CD4-positive, alpha-beta T cell treated with Interleukin-2 at 100 ng/mL for 4 hours (primary cell): ENCODE measurements around the gene KIF1B.
"Not testable (repeated sequence)": the region's sequence is repeated elsewhere in the genome, so short reads cannot be mapped to it uniquely, and the experiment has no call there.

Experiments used
- DNase-seq: peaks from one replicate; pipeline ENCODE4 v3.0.0-alpha.2; 2020; ENCODE audit warnings: low spot score

Gene KIF1B

DNA sequence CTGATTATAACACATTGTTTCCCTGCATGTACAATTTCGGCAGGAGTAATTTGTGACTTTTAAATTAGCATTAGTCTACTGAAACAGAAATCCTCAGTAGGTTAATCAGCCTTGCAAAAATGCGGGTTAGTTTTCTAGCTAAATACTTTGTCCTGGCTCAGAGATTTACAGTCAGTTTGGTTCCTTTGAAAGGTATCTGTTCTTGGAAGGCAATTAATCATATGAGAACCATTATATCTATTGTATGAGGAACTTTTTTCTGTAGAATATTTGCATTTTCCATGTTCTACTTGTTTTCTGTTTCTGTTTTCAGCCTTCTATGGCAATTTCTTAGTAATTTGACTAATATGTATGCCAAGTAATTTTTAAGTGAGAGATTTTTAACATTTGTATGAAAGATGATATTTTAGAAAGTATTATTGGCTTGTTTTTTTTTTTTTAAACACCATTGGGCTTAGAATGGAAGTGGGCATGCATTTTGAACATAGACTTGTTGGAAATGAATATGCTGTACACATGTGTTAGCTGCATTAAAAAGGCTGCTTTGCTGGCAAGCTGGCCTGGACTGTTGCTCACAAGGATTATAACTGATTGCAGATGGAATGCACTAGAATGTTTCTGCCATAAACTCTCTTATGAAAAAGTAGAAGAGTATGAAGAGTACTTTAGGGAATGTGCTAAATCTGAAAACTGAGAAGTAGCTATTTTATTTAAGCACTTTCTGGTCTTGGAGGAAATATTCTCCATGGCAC, 26.2 kb downstream of the KIF1B start:
- no peak for DNase-seq

- DNase-seq, result no peak
Measured at GRCh38 chr1:10237157-10237539, 26.8 kb downstream of the KIF1B start.

DNA sequence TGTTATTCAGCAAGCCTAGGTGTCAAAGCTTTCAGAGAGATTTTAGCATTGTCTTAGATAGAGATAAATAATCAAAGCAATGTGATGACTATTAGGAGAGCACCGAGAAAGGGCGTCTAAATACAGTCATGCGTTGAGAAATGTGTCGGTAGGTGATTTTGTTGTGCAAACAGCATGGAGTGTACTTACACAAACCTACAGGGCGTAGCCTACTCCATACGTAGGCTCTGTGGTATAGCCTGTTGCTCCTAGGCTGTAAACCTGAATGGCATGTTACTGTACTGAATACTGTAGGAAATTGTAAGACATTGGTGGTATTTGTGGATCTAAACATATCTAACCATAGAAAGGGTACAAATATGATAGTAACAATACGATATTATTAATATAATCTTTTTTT, 31.8 kb downstream of the KIF1B start:
- DNase-seq, result no peak

DNA sequence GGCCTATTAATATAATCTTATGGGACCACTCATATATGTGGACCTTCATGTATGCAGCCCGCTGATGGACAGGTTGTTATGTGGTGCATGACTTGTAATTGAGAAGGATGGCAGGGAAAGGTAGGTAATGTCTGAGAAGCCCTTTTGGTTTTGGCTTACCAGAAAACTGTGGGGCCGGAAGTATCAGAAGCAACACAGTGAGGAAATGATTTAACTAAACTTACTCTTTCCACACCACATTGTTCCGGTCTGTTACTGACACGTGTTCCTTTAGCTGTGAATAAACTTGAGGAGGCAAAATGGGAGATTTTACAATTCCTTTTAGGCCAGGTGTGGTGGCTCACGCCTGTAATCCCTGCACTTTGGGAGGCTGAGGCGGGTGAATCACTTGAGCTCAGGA, 32.4 kb downstream of the KIF1B start:
- DNase-seq, result no peak

- DNase-seq, result no peak
Measured at GRCh38 chr1:10245674-10246073, 35.3 kb downstream of the KIF1B start.

DNA sequence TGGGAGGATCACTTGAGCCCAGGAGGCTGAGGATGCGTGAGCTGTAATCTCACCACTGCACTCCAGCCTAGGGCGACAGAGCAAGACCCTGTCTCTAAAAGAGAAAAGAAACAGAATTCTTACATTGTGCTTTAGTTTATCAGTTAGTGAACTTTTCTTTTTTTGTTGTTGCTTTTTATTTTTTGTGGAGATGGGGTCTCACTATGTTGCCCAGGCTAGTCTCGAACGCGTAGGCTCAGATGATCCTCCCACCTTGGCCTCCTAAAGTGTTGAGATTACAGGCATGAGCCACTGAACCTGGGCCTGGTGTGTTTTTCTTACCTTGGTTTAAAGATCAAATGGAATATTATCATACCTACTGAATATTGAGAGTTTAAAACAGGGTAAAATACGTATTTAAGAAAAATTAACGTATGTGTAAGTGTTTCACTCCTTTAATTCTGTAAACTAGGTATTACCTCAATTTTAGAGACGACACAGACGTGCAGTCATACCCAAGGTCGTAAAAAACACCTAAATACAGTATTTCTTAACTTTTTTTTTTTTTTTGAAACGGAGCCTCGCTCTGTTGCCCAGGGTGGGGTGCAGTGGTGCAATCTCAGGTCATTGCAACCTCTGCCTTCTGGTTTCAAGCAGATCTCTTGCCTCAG, 39.6 kb downstream of the KIF1B start:
- no peak for DNase-seq

- no peak for DNase-seq
Measured at GRCh38 chr1:10250663-10251062, 40.3 kb downstream of the KIF1B start.

GRCh38 chr1:10251325-10252108, 41.1 kb downstream of the KIF1B start:
- not testable (repeated sequence) for DNase-seq

GRCh38 chr1:10252508-10252907, 42.1 kb downstream of the KIF1B start:
- no peak for DNase-seq

DNA sequence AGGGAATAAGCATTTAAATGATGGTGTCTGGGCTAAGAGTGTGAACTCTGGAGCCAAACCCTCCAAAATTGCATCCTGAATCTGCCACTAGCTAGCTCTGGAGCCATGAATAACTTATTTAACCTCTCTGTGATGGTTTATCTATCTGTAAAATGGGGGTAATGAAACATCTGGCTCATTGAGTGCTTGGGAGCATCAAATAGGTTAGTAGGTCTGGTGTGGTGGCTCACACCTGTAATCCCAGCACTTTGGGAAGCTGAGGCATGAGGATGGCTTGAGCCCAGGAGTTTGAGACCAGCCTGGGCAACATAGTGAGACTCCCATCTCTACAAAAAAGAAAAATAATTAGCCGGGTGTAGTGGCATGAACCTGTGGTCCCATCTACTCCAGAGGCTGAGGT, 42.8 kb downstream of the KIF1B start:
- no peak for DNase-seq

DNA sequence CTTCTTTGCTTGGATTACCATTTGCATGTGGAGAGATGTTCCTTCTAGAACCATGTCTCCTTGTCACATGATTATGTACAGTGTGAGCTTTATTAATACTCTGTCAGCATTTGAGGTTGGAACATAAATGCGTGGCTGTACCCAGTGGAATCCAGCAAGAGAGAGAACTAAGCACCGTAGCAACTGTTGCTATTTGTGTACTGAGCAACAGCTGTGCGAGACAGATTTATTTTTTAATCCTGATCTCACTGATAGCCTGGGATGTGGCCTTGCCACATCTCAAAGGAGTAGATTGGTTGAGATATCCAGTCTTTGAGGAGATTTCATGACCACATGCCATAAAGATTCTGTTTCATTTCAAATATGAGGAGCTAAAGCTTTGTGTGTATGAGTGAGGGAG, 43.4 kb downstream of the KIF1B start:
- no peak for DNase-seq

GRCh38 chr1:10257851-10258250, 47.5 kb downstream of the KIF1B start:
- no peak for DNase-seq

DNA sequence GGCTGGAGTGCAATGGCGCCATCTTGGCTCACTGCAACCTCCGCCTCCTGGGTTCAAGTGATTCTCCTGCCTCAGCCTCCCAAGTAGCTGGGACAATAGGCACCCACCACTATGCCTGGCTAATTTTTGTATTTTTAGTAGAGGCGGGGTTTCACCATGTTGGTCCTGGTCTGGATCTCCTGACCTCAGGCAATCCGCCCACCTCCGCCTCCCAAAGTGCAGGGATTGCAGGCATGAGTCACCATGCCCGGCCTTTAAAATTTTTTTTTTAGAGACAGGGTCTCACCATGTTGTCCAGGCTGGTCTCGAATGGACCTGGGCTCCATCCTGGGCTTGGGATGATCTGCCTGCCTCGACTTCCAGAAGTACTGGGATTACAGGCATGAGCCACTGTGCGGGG, 49.2 kb downstream of the KIF1B start:
- DNase-seq, result not testable (repeated sequence)

GRCh38 chr1:10263450-10264082, 53.2 kb downstream of the KIF1B start:
- no peak for DNase-seq

DNA sequence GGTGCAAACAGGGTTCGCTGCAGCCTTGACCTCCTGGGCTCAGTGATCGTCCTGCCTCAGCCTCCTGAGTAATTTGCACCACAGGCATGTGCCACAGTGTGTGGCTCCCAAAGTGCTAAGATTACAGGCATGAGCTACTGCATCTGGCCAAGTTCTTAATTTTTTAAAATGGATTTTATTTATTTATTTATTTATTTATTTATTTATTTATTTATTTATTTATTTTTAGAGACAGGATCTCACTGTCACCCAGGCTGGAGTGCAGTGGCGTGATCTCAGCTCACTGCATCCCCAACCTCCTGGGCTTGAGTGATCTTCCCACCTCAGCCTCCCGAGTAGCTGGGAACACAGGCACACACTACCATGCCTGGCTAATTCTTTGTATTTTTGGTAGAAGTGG, 54.7 kb downstream of the KIF1B start:
- DNase-seq, result no peak

DNA sequence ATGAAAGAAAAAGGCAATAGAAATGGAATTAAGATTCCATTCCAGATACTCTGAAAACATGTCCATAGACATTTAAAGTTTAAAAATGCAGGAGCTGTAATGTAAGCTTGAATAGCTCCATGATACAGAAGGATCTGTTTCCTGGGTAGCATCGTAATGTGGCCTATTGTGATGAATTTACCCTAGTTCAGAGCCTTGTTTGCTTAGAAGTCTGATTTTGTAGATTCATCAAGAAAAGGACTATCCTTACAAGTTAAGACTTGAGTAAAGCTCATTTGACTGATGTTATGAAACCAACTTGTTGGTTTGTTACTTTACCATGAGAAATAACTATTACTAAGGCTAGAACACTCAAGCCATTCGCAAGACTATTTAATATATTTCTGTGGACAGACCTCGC, 55.5 kb downstream of the KIF1B start:
- DNase-seq, result no peak

GRCh38 chr1:10267319-10267718, 56.9 kb downstream of the KIF1B start:
- no peak for DNase-seq

DNA sequence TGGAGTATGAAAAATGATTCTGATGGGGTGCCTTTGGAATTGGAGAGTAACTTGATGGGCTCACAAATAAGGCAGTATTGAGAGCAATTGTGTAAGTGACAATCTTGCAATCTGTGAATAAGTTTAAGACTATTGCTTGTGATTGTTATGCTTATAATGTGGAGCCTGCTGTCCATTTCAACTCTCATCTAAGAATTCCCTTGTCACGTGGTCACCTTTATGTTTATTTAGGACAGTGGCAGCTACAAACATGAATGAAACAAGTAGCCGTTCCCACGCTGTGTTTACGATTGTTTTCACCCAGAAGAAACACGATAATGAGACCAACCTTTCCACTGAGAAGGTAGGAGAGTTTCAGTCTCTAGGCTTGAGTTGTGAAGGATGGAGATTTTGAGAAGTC, 57.6 kb downstream of the KIF1B start:
- DNase-seq, result no peak

DNA sequence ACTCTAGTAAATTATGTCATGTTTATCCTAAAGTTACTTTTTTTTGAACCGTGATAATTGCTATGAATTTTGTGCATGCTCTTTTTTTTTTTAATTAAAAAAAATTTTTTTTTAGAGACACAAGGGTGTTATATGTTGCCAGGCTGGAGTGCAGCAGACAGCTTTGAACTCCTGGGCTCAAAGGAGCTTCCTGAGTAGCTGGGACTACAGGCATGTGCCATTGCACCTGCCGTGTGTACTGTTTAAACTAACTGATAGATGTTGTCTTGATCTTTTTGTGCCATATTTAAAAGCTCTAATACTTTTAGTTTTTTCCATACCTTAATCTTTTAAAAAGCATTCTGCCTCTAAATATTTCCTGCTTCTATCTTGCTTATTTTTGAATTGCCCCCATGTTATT, 60.7 kb downstream of the KIF1B start:
- no peak for DNase-seq

GRCh38 chr1:10271869-10272268, 61.5 kb downstream of the KIF1B start:
- DNase-seq, result no peak

DNA sequence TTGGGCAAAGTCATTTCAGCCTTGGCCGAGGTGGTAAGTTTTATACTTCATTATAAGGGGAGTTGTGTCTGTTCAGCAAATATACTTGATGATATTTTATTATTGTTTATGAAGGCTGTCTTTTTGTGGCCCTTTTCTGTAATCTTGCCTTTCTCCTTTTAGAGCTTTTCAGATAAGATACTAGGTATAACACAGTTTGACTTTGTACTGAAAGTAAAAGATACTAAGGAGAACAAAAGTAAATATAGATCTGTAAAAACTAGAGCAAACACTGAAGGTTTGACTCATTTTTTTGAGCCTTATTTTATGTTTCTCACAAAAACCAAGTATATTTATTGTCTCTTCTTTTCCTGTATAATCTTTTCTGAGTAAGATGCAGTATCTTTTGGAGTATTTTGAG, 61.9 kb downstream of the KIF1B start:
- no peak for DNase-seq

GRCh38 chr1:10278880-10279279, 68.5 kb downstream of the KIF1B start:
- no peak for DNase-seq
